ENCODE measurements around the gene GBP3. TPM values are rescaled to one million over a fixed set of nuclear protein-coding genes. Genes with fewer than 3 reads are reported as not detected.

GBP3 gene
- total and polyA plus RNA-seq, 9 of the 15 experiments (the other 6 are each of a cell fraction or from before 2014, with no cell fraction given) = 0.07 to 0.14 (median 0.11) TPM; not detected in 4

DNA sequence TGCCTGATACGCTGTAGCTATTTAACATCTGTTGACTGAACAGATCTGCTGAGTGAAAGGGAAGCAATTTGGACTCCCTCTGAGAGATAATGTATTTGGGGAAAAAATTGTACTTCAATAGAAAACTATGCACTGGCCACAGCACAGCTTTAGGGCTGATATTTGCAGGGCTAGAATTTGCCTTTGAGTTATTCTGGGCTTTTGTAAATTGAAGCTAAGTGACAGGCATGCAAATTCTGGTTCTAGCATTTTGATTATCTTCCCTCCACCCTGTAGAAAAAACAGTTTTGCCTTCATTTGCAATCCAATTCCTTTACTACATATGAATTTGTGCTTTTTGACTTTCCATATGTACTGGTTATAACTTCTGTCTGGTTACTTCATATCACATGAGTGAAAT is 38.1 kb downstream of the GBP3 start:
- ChIA-PET CTCF (ENCODE audit: low intra/inter-chr PET ratio) (interaction anchor here (1.2 kb wide), 1 partner anchor 373 kb away, joined by 3 read pairs; no protein-coding TSS in a partner anchor), POLR2A (interaction anchor here (0.7 to 1.1 kb wide), 2 partner anchors 39 to 1790 kb away, joined by 3 read pairs; no protein-coding TSS in a partner anchor)
- 93% methylated on average over 1 of the region's 1 CpG for WGBS (ENCODE audit: insufficient coverage, low coverage, missing lambda C conversion rate)
- intact Hi-C loops (cut with micrococcal nuclease) = no loop called here
- no TSS peak for BruUV-seq (replicated peaks)
- Histone ChIP-seq H4K20me1 (replicated peaks; ENCODE audit: control insufficient read depth, insufficient read depth, low read length) (0 out of 2 replicates have a peak, but pooled peaks cover 4% of the 10 kb centered on the region), H3K9me1 (ENCODE audit: control insufficient read depth, insufficient read depth, low read length) (no peaks in the 10 kb centered on the region), H3K4me1 (replicated peaks in 1 of 2; ENCODE audit: control insufficient read depth in 2 of 2, insufficient read depth in 2 of 2, low read length in 2 of 2) (peaks cover 0 to 2% of the 10 kb centered on the region in 2 experiments; a peak in 1 of 5 replicates), H3K9ac (ENCODE audit: insufficient read depth in 1 of 2, low read depth in 2 of 2, low read length in 2 of 2) (no peak overlapping the region), H2AFZ (ENCODE audit: low read depth, low read length) (no peak overlapping the region), H3K9me3 (replicated peaks; ENCODE audit: control insufficient read depth, insufficient read depth, low read depth, low read length) (no peaks in the 10 kb centered on the region), H3K4me2 (ENCODE audit: insufficient read depth, low read length) (no peak overlapping the region), H3K36me3 (ENCODE audit: control insufficient read depth, insufficient read depth, low read length) (peaks cover 78% of the 10 kb centered on the region), H3K79me2 (ENCODE audit: control insufficient read depth, insufficient read depth, low read length) (peaks cover 77% of the 10 kb centered on the region), H3K4me3 (no peak overlapping the region), H3K27me3 (ENCODE audit: control insufficient read depth in 2 of 2, insufficient read depth in 2 of 2, low read length in 2 of 2) (no peaks in the 10 kb centered on the region), H3K27ac (ENCODE audit: extremely low read depth, low read depth, low read length) (no peak overlapping the region)
- no peak for FAIRE-seq
- ATAC-seq = no peak; the same call in 2 of the 3 replicates
- in situ Hi-C loops (cut with MboI) = no loop called here
- DNase-seq (ENCODE audit: extremely low read depth in 1 of 4, low spot score in 3 of 4) = no peak
- TF ChIP-seq, protein P1, sequence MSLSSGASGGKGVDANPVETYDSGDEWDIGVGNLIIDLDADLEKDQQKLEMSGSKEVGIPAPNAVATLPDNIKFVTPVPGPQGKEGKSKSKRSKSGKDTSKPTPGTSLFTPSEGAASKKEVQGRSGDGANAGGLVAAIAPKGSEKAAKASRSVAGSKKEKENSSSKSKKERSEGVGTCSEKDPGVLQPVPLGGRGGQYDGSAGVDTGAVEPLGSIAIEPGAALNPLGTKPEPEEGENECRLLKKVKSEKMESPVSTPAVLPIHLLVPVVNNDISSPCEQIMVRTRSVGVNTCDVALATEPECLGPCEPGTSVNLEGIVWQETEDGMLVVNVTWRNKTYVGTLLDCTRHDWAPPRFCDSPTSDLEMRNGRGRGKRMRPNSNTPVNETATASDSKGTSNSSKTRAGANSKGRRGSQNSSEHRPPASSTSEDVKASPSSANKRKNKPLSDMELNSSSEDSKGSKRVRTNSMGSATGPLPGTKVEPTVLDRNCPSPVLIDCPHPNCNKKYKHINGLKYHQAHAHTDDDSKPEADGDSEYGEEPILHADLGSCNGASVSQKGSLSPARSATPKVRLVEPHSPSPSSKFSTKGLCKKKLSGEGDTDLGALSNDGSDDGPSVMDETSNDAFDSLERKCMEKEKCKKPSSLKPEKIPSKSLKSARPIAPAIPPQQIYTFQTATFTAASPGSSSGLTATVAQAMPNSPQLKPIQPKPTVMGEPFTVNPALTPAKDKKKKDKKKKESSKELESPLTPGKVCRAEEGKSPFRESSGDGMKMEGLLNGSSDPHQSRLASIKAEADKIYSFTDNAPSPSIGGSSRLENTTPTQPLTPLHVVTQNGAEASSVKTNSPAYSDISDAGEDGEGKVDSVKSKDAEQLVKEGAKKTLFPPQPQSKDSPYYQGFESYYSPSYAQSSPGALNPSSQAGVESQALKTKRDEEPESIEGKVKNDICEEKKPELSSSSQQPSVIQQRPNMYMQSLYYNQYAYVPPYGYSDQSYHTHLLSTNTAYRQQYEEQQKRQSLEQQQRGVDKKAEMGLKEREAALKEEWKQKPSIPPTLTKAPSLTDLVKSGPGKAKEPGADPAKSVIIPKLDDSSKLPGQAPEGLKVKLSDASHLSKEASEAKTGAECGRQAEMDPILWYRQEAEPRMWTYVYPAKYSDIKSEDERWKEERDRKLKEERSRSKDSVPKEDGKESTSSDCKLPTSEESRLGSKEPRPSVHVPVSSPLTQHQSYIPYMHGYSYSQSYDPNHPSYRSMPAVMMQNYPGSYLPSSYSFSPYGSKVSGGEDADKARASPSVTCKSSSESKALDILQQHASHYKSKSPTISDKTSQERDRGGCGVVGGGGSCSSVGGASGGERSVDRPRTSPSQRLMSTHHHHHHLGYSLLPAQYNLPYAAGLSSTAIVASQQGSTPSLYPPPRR (CRISPR knock-in tag; IDR thresholded peaks at IDR 0.05; ENCODE audit: borderline replicate concordance) = no peak
- TF ChIP-seq, protein P2, sequence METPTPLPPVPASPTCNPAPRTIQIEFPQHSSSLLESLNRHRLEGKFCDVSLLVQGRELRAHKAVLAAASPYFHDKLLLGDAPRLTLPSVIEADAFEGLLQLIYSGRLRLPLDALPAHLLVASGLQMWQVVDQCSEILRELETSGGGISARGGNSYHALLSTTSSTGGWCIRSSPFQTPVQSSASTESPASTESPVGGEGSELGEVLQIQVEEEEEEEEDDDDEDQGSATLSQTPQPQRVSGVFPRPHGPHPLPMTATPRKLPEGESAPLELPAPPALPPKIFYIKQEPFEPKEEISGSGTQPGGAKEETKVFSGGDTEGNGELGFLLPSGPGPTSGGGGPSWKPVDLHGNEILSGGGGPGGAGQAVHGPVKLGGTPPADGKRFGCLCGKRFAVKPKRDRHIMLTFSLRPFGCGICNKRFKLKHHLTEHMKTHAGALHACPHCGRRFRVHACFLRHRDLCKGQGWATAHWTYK (CRISPR knock-in tag; IDR thresholded peaks at IDR 0.05) = no peak
- TF ChIP-seq IFI16 (CRISPR knock-in tag; IDR thresholded peaks at IDR 0.05) = no peak
- no peak for TF ChIP-seq RUNX1 (IDR thresholded peaks at IDR 0.05; ENCODE audit: low read depth)
- TF ChIP-seq ZNF134 (CRISPR knock-in tag; conservative IDR thresholded peaks at IDR 0.05) = no peak
- TF ChIP-seq, protein P3, sequence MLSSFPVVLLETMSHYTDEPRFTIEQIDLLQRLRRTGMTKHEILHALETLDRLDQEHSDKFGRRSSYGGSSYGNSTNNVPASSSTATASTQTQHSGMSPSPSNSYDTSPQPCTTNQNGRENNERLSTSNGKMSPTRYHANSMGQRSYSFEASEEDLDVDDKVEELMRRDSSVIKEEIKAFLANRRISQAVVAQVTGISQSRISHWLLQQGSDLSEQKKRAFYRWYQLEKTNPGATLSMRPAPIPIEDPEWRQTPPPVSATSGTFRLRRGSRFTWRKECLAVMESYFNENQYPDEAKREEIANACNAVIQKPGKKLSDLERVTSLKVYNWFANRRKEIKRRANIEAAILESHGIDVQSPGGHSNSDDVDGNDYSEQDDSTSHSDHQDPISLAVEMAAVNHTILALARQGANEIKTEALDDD (IDR thresholded peaks at IDR 0.05) = no peak
- TF ChIP-seq LEF1 (IDR thresholded peaks at IDR 0.05) = no peak
- TF ChIP-seq, protein P4, sequence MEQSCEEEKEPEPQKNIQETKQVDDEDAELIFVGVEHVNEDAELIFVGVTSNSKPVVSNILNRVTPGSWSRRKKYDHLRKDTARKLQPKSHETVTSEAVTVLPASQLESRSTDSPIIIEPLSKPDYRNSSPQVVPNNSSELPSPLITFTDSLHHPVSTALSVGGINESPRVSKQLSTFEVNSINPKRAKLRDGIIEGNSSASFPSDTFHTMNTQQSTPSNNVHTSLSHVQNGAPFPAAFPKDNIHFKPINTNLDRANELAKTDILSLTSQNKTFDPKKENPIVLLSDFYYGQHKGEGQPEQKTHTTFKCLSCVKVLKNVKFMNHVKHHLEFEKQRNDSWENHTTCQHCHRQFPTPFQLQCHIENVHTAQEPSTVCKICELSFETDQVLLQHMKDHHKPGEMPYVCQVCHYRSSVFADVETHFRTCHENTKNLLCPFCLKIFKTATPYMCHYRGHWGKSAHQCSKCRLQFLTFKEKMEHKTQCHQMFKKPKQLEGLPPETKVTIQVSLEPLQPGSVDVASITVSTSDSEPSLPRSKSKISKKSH (CRISPR knock-in tag; IDR thresholded peaks at IDR 0.05) = no peak
- TF ChIP-seq, protein P5, sequence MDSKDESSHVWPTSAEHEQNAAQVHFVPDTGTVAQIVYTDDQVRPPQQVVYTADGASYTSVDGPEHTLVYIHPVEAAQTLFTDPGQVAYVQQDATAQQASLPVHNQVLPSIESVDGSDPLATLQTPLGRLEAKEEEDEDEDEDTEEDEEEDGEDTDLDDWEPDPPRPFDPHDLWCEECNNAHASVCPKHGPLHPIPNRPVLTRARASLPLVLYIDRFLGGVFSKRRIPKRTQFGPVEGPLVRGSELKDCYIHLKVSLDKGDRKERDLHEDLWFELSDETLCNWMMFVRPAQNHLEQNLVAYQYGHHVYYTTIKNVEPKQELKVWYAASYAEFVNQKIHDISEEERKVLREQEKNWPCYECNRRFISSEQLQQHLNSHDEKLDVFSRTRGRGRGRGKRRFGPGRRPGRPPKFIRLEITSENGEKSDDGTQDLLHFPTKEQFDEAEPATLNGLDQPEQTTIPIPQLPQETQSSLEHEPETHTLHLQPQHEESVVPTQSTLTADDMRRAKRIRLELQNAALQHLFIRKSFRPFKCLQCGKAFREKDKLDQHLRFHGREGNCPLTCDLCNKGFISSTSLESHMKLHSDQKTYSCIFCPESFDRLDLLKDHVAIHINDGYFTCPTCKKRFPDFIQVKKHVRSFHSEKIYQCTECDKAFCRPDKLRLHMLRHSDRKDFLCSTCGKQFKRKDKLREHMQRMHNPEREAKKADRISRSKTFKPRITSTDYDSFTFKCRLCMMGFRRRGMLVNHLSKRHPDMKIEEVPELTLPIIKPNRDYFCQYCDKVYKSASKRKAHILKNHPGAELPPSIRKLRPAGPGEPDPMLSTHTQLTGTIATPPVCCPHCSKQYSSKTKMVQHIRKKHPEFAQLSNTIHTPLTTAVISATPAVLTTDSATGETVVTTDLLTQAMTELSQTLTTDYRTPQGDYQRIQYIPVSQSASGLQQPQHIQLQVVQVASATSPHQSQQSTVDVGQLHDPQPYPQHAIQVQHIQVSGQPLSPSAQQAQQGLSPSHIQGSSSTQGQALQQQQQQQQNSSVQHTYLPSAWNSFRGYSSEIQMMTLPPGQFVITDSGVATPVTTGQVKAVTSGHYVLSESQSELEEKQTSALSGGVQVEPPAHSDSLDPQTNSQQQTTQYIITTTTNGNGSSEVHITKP (IDR thresholded peaks at IDR 0.05; ENCODE audit: partially characterized antibody) = no peak
